ENCODE measurements around the gene EP400. TPM values are rescaled to one million over a fixed set of nuclear protein-coding genes. Genes with fewer than 3 reads are reported as not detected.
"Not testable (repeated sequence)": the region's sequence is repeated elsewhere in the genome, so short reads cannot be mapped to it uniquely, and the experiment has no call there.

The EP400 gene
- polyA plus RNA-seq, 1 donor (not counting 4 experiments of a cell fraction or from before 2014, with no cell fraction given) = 4.1 TPM

- peak in 1 of 3 experiments; percentile 8 for TF ChIP-seq CTCF (optimal IDR thresholded peaks at IDR 0.05 in 1 of 3, IDR thresholded peaks at IDR 0.05 in 1 of 3, conservative IDR thresholded peaks at IDR 0.05 in 1 of 3; ENCODE audit: extremely low read depth in 1 of 3, insufficient read depth in 2 of 3, low read length in 3 of 3)
- H3K4me2 ChIP-seq (ENCODE audit: control insufficient read depth, extremely low read depth, insufficient read depth, low read depth, low read length); H3K9me1 ChIP-seq (ENCODE audit: control insufficient read depth, extremely low read depth, insufficient read depth, low read length); H3K9me3 ChIP-seq (ENCODE audit: control insufficient read depth, low read depth, low read length); H4K20me1 ChIP-seq (ENCODE audit: control insufficient read depth, extremely low read depth, insufficient read depth, low read length); H3K27ac ChIP-seq (ENCODE audit: control insufficient read depth, insufficient read depth, low read length); FAIRE-seq; H3K4me1 ChIP-seq (ENCODE audit: control insufficient read depth, extremely low read depth, insufficient read depth, low read length); H3K9ac ChIP-seq (ENCODE audit: control insufficient read depth, extremely low read depth, insufficient read depth, low read length); H3K4me3 ChIP-seq (ENCODE audit: control insufficient read depth in 2 of 3, extremely low read depth in 1 of 3, insufficient read depth in 2 of 3, low read depth in 1 of 3, low read length in 3 of 3); H3K27me3 ChIP-seq (ENCODE audit: control insufficient read depth, extremely low read depth, insufficient read depth, low read length); H2AFZ ChIP-seq (ENCODE audit: control insufficient read depth, low read length); DNase-seq (ENCODE audit: low read depth, low spot score); H3K79me2 ChIP-seq (ENCODE audit: control insufficient read depth, insufficient read depth, low read length); dilution Hi-C loops (cut with MboI; ENCODE audit: extremely low pct_ligation_motif_present, low sequenced_read_pairs): not testable (repeated sequence)
- H3K36me3 ChIP-seq (ENCODE audit: control insufficient read depth in 2 of 2, extremely low read depth in 1 of 2, insufficient read depth in 2 of 2, low read length in 2 of 2) = peaks cover 14 to 20% of the 10 kb centered on the region in 2 experiments
Measured at GRCh38 chr12:132080515-132080914, 130.8 kb downstream of the EP400 start.

GRCh38 chr12:132081423-132081822, 131.7 kb downstream of the EP400 start:
- Histone ChIP-seq H3K9ac (ENCODE audit: control insufficient read depth, extremely low read depth, insufficient read depth, low read length) (no peak overlapping the region), H3K27ac (ENCODE audit: control insufficient read depth, insufficient read depth, low read length) (no peak overlapping the region), H3K27me3 (ENCODE audit: control insufficient read depth, extremely low read depth, insufficient read depth, low read length) (no peaks in the 10 kb centered on the region), H3K79me2 (ENCODE audit: control insufficient read depth, insufficient read depth, low read length) (peaks cover 3% of the 10 kb centered on the region), H3K9me3 (ENCODE audit: control insufficient read depth, low read depth, low read length) (no peaks in the 10 kb centered on the region), H3K4me3 (ENCODE audit: control insufficient read depth in 2 of 3, extremely low read depth in 1 of 3, insufficient read depth in 2 of 3, low read depth in 1 of 3, low read length in 3 of 3) (no peak overlapping the region), H3K36me3 (ENCODE audit: control insufficient read depth in 2 of 2, extremely low read depth in 1 of 2, insufficient read depth in 2 of 2, low read length in 2 of 2) (peaks cover 13 to 20% of the 10 kb centered on the region in 2 experiments), H2AFZ (ENCODE audit: control insufficient read depth, low read length) (no peak overlapping the region), H4K20me1 (ENCODE audit: control insufficient read depth, extremely low read depth, insufficient read depth, low read length) (no peaks in the 10 kb centered on the region), H3K4me1 (ENCODE audit: control insufficient read depth, extremely low read depth, insufficient read depth, low read length) (peaks cover 4% of the 10 kb centered on the region), H3K4me2 (ENCODE audit: control insufficient read depth, extremely low read depth, insufficient read depth, low read depth, low read length) (no peak overlapping the region), H3K9me1 (ENCODE audit: control insufficient read depth, extremely low read depth, insufficient read depth, low read length) (no peaks in the 10 kb centered on the region)
- TF ChIP-seq EZH2 (IDR thresholded peaks at IDR 0.05; ENCODE audit: low read length) (no peak), CTCF (optimal IDR thresholded peaks at IDR 0.05 in 1 of 3, IDR thresholded peaks at IDR 0.05 in 1 of 3, conservative IDR thresholded peaks at IDR 0.05 in 1 of 3; ENCODE audit: extremely low read depth in 1 of 3, insufficient read depth in 2 of 3, low read length in 3 of 3) (no peak)
- dilution Hi-C loops (cut with MboI; ENCODE audit: extremely low pct_ligation_motif_present, low sequenced_read_pairs) = no loop called here
- DNase-seq (ENCODE audit: low read depth, low spot score) = no peak
- no peak for FAIRE-seq
